Heart left ventricle (tissue), 16 donors: Measurements from ENCODE around the gene TENT4B. TPM values are rescaled to one million over a fixed set of nuclear protein-coding genes. Genes with fewer than 3 reads are reported as not detected.

Experiments
- ATAC-seq, 4 donors: fragments of 200-7000 bp; cut with Tn5 transposase; one replicate each; pipeline ENCODE4 v1.9.1; 2020 to 2022; ENCODE audit warnings: moderate library complexity in 4 of 4, mild to moderate bottlenecking in 3 of 4, moderate number of reproducible peaks in 1 of 4
- DNase-seq, 5 donors: peaks; one replicate each; pipeline ENCODE4 v3.0.0-alpha.2; 2020
- H3K27ac ChIP-seq, 12 donors: fragments of 200-600 bp; sonication (generic) in 4 of 12; one replicate each; pipeline versions ENCODE4 v1.5.0 to v1.8.0; 2016 to 2022; ENCODE audit warnings: mild to moderate bottlenecking in 2 of 12
- H3K27me3 ChIP-seq, 9 donors: fragments of 200-600 bp; sonication (generic) in 2 of 9; one replicate each; pipeline versions ENCODE4 v1.5.1 to v1.8.0; 2016 to 2022; ENCODE audit warnings: mild to moderate bottlenecking in 3 of 9
- H3K36me3 ChIP-seq, 9 donors: fragments of 200-600 bp; sonication (generic) in 2 of 9; one replicate each; pipeline versions ENCODE4 v1.5.0 to v1.8.0; 2018 to 2022; ENCODE audit warnings: mild to moderate bottlenecking in 2 of 9
- H3K4me1 ChIP-seq, 12 donors: fragments of 200-600 bp; sonication (generic) in 4 of 12; one replicate each; pipeline versions ENCODE4 v1.5.0 to v1.8.0; 2016 to 2022; ENCODE audit warnings: mild to moderate bottlenecking in 3 of 12
- H3K4me3 ChIP-seq, 12 donors: fragments of 200-600 bp; sonication (generic) in 4 of 12; one replicate each; pipeline versions ENCODE4 v1.5.0 to v1.8.0; 2017 to 2022; ENCODE audit warnings: mild to moderate bottlenecking in 9 of 12, moderate library complexity in 4 of 12
- H3K9me3 ChIP-seq, 12 donors: fragments of 200-600 bp; sonication (generic) in 4 of 12; one replicate each; pipeline versions ENCODE4 v1.5.0 to v1.8.0; 2016 to 2022; ENCODE audit warnings: mild to moderate bottlenecking in 1 of 12
- POLR2A ChIP-seq, 2 donors: fragments of 450-650 bp; IDR thresholded peaks; one replicate each; pipeline ENCODE4 v1.6.1; 2017; ENCODE audit warnings: antibody characterized with exemption in 2 of 2, mild to moderate bottlenecking in 2 of 2, moderate library complexity in 2 of 2
- WGBS, 4 donors: extraction: QIAGEN DNeasy Blood & Tissue Kit in 2 of 4; methylation state at CpG; one replicate each; pipeline versions ENCODE4 v1.1.5 to v1.1.7; 2013 to 2018; 5-methylcytosine and 5-hydroxymethylcytosine counted together
- intact Hi-C, 10 donors: fragments of 100-400 bp; cut with DNase I; formaldehyde crosslinking; loops; one replicate each; pipeline versions ENCODE4 v1.11.1 to v1.14.2; 2022
- polyA plus RNA-seq, 2 donors: library from polyadenylated mRNA; stranded (reverse); fragments of 200-250 nt; gene quantifications; one replicate each; pipeline ENCODE4 v1.2.3, GENCODE V29; 2013
- total RNA-seq, 9 donors: library from RNA; depleted of rRNA in 2 of 9; stranded (reverse); fragments of >200 nt in 2 of 9; fragmentation: NEBNext Ultra II Directional in 3 of 9; extraction: Animal tissue kit (Norgen Biotek cat#: 25700) in 3 of 9; gene quantifications; one replicate each; pipeline versions ENCODE4 v1.1.0 to v1.2.4, GENCODE V29; 2016 to 2023
- TF ChIP-seq, protein P1 (sequence below), 12 donors: fragments of 200-600 bp; sonication (generic) in 4 of 12; IDR thresholded peaks; one replicate each; pipeline versions ENCODE4 v1.5.0 to v1.8.0; 2018 to 2022; ENCODE audit warnings: antibody characterized with exemption in 12 of 12, mild to moderate bottlenecking in 5 of 12
- donor health status: ischemic (EF 13 %, LVEDD 7.1; RV severe dilation, severe dysfunction).
- donor health status: healthy with polysubstance abuse.
- donor health status: DM: no; HTN: yes; CAD: no.
- donor health status: DM: no; HTN: no; CAD: no.
- donor health status: ischemic (EF 25% LVEDD 6.9; RV normal size, moderate dysfunction).
- donor health status: ischemic (EF 25% LVEDD 5.7; RV mildly dilated, moderate dysfunction).
- donor health status: healthy.
- donor health status: DM: yes; HTN: yes; CAD: no.
- donor health status: ischemic (EF 35%, LVEDD 5.7; RV mildly dilated, moderate dysfunction).
- donor health status: nonischemic (EF 11% LVEDD 7.7; RV severe dilation, severe dysfunction).
- donor health status: DM: yes; HTN: yes; CAD: no.
- donor health status: PGD.
- donor health status: ischemic (EF 29% LVEDD 5.4; RV normal size, mild dysfunction).
- donor health status: nonischemic (EF 23%, LVEDD 6.1; RV moderate dilation, normal function).

TENT4B gene
- total and polyA plus RNA-seq, 11 donors = 2.2 to 8.8 (median 6.5) TPM

DNA sequence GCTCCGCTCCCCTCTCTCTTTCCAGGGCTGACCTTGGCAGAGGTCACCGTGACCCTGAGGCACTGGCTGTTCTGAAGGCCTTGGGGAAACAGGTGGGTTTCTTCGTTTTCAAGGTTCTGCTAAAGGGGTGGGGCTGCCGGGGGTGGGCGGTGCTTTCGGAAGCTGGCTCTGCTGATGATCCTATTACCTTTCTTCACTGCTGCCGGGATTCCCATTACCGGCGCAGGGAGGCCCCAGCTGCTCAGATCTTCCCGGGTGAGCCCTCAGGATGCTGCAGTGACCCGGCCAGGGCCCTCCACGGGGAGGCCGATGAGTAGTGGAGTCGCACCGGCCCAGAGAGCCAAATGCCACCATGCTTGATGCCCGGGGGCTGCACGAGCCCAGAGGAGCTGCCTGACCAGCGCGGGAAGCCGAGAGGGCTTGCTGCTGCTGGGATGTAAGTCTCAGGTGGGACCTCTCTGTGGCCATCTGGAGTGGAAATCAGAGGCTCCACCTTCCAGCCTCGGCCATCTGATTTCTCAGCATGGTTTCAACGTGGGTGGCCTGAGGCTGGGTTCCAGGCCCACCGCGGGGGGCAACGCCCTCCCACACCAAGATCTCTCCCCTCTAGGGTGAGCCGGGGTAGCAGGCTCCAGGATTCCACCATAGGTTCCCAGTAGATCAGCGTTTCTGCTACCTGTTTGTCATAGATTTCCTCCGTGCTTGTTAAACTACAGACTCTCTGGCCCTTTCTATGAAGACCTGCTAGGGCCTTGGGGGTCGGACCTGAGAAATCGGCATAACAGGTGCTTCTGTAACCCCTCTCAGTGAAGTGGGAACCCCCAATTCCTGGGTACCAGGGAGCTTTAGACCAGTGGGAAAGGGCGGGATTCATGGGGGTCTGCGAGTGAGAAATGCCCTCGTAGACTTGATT lies 91.7 kb downstream of the TENT4B start:
- Histone ChIP-seq H3K4me3 (peak overlapping the region in 7 of 12 donors; percentile 48 to 74 (median 65)), H3K36me3 (no peaks in the 10 kb centered on the region), H3K27ac (no peak overlapping the region), H3K9me3 (no peaks in the 10 kb centered on the region), H3K4me1 (peaks cover 0 to 21% (median 7%) of the 10 kb centered on the region in 12 donors), H3K27me3 (peaks cover 0 to 21% (median 0%) of the 10 kb centered on the region in 9 donors)
- TF ChIP-seq, protein P1, sequence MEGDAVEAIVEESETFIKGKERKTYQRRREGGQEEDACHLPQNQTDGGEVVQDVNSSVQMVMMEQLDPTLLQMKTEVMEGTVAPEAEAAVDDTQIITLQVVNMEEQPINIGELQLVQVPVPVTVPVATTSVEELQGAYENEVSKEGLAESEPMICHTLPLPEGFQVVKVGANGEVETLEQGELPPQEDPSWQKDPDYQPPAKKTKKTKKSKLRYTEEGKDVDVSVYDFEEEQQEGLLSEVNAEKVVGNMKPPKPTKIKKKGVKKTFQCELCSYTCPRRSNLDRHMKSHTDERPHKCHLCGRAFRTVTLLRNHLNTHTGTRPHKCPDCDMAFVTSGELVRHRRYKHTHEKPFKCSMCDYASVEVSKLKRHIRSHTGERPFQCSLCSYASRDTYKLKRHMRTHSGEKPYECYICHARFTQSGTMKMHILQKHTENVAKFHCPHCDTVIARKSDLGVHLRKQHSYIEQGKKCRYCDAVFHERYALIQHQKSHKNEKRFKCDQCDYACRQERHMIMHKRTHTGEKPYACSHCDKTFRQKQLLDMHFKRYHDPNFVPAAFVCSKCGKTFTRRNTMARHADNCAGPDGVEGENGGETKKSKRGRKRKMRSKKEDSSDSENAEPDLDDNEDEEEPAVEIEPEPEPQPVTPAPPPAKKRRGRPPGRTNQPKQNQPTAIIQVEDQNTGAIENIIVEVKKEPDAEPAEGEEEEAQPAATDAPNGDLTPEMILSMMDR (IDR thresholded peaks at IDR 0.05) = no peak
- no peak for TF ChIP-seq POLR2A (IDR thresholded peaks at IDR 0.05)
- 44 to 59% (median 51%) methylated on average over 28 to 33 of the region's 33 CpGs for WGBS, 4 donors
- intact Hi-C loops = loop anchor here in 4 of 10 donors (5.0 to 10.0 kb wide), 3 partner anchors 110 to 420 kb away; partner anchors contain the start of gene BRD7 (in 1 of the 4)
- DNase-seq (no peak), ATAC-seq (no peak)

DNA sequence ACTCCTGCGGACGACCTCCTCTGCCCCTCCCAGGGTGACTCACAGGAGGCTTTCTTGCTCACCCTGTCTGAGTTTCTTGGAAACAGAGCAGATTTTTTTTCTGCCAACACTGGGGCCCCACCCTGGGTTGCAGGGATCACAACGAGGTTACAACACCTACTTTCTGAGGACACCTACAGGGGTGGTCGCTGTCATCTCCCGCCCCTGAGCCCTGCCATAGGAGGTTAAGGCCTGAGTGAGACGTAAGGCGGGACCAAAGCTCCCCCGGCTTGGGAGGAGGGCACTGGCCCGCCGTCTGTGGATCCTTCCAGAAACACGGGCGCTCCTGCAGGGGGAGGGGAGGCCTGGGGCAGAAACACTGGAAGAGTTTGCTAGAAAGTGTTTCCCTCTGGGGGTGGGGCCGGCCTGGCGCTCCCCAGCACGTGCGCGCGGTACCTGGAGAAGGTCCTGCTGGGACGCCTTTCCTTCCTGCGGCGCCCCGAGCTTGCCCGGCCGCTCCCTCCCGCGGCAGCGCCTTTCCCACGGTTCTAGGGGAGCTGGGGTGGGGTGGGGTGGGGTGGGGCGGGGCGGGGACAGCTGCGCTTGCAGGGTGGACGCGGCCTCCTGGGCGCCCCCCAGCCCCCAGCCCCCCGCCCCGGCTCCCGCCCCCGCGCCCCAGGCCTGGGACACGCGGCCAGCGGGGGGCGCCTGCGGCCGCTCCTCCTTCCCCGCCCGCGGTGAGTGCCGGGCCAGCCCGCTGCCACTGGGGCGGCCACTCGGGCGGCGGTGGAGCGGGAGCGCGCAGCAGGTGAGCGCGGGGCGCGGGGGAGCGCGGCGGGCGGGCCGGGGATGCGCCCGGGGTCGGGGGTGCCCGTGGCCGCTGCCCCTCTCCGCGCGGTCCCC lies 92.6 kb downstream of the TENT4B start:
- Histone ChIP-seq H3K36me3 (no peaks in the 10 kb centered on the region), H3K9me3 (no peaks in the 10 kb centered on the region), H3K27me3 (peaks cover 0 to 21% (median 0%) of the 10 kb centered on the region in 9 donors), H3K4me3 (peak overlapping the region in 11 of 12 donors; percentile 33 to 78 (median 59)), H3K4me1 (peaks cover 0 to 21% (median 7%) of the 10 kb centered on the region in 12 donors), H3K27ac (peak overlapping the region in 2 of 12 donors; percentile 12 to 13)
- ATAC-seq = peak in 3 of 4 donors; percentile 66 to 85 (median 79)
- DNase-seq = peak in 4 of 5 donors; percentile 31 to 61 (median 54)
- 2 to 21% (median 5%) methylated on average over 7 to 74 of the region's 74 CpGs for WGBS, 4 donors
- TF ChIP-seq, protein P1 (IDR thresholded peaks at IDR 0.05) = peak in 8 of 12 donors; percentile 8 to 50 (median 36)
- no peak for TF ChIP-seq POLR2A (IDR thresholded peaks at IDR 0.05)
- intact Hi-C loops = loop anchor here in 4 of 10 donors (5.0 to 10.0 kb wide), 3 partner anchors 109 to 419 kb away; partner anchors contain the start of gene BRD7 (in 1 of the 4)

DNA sequence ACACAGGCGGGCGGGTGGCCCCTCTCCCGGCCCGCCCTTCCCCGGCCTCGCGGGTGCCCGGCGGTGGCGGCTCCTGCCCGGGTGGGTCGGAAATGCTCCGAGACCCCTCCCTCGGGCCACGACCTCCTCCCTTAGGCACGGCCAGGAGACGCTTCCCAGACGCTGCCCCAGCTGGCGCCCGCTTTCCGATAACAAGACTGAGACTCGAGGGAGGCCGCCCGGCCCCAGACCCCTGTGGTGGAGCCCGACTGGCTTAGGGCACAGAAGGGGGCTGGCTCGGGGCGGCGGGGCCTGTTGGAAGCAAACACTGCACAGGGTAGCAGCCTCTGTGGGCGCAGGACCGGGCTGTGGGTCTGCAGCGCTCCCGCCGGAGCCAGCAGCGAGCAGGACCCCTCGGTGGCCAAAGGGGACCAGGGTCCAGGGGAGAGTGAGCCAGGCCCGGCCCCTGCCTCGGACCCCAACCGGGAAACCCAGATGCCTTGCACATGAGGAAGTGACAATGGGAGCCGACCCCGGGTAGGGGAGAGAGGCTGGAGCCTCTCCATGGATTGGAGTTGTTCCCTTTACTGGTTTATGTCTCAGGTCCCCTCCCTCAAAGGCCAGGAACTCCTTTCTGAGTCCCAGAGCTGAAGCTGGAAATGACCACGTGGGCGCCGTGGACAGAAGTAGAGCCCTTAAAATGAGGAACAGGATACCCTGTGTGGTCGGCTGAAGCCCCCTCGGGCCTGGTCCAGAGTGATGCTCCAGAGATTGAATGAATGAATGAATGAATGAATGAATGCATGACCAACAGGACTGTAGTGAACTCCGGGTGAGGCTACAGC lies 93.4 kb downstream of the TENT4B start:
- ATAC-seq = peak in 2 of 4 donors; percentile 3 to 26
- intact Hi-C loops = loop anchor here in 4 of 10 donors (5.0 to 10.0 kb wide), 3 partner anchors 108 to 418 kb away; partner anchors contain the start of gene BRD7 (in 1 of the 4)
- Histone ChIP-seq H3K9me3 (no peaks in the 10 kb centered on the region), H3K4me3 (peak overlapping the region; percentile 32 to 78 (median 58)), H3K4me1 (peaks cover 0 to 27% (median 7%) of the 10 kb centered on the region in 12 donors), H3K27me3 (peaks cover 0 to 21% (median 0%) of the 10 kb centered on the region in 9 donors), H3K27ac (peak overlapping the region in 5 of 12 donors; percentile 13 to 37 (median 26)), H3K36me3 (no peaks in the 10 kb centered on the region)
- DNase-seq = peak in 2 of 5 donors; percentile 50 to 75
- 13 to 39% (median 21%) methylated on average over 10 to 46 of the region's 46 CpGs for WGBS, 4 donors
- TF ChIP-seq, protein P1 (IDR thresholded peaks at IDR 0.05) = no peak
- no peak for TF ChIP-seq POLR2A (IDR thresholded peaks at IDR 0.05)
